Upper lobe of left lung (tissue), 4 donors: ENCODE results near the gene SPATA13.

ENCODE experiments used
- EP300 ChIP-seq, 4 donors: sonication (generic); formaldehyde crosslinking; IDR thresholded peaks; one replicate each; pipeline ENCODE4 v1.5.1; 2017; ENCODE audit warnings: antibody characterized with exemption in 4 of 4, control low read depth in 2 of 4
- POLR2A ChIP-seq, 4 donors: fragments of 450-650 bp; IDR thresholded peaks; one replicate each; pipeline ENCODE4 v1.5.1; 2016 to 2017; ENCODE audit warnings: antibody characterized with exemption in 4 of 4, mild to moderate bottlenecking in 2 of 4
- POLR2AphosphoS5 ChIP-seq, 2 donors: sonication (generic); formaldehyde crosslinking; IDR thresholded peaks; one replicate each; pipeline ENCODE4 v1.5.1; 2017; ENCODE audit warnings: antibody characterized with exemption in 2 of 2
- TF ChIP-seq, protein P1 (sequence below), 6 experiments: fragments of 450-650 bp in 4 of 6; fragments of 200-600 bp in 2 of 6; sonication (generic) in 2 of 6; IDR thresholded peaks; one replicate each; pipeline ENCODE4 v1.5.1; 2016 to 2019; ENCODE audit warnings: antibody characterized with exemption in 6 of 6

DNA sequence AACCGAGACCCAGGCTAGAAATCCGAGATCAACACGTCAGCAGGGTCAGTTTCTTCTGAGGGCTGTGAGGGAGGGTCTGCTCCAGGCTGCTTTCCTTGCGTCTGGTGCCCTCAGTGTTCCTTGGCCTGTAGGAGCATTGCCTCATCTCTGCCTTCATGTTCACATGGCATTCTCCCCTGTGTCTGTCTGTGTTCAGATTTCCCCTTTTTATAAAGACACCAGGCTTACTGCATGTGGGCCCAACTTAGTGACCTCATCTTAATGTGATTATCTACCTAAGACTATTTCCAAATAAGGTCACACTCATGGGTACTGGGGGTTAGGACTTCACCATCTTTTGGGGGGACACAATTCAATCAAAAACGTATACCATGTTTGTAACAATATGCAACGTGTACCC lies 91.6 kb downstream of the SPATA13 start:
- TF ChIP-seq, protein P1, sequence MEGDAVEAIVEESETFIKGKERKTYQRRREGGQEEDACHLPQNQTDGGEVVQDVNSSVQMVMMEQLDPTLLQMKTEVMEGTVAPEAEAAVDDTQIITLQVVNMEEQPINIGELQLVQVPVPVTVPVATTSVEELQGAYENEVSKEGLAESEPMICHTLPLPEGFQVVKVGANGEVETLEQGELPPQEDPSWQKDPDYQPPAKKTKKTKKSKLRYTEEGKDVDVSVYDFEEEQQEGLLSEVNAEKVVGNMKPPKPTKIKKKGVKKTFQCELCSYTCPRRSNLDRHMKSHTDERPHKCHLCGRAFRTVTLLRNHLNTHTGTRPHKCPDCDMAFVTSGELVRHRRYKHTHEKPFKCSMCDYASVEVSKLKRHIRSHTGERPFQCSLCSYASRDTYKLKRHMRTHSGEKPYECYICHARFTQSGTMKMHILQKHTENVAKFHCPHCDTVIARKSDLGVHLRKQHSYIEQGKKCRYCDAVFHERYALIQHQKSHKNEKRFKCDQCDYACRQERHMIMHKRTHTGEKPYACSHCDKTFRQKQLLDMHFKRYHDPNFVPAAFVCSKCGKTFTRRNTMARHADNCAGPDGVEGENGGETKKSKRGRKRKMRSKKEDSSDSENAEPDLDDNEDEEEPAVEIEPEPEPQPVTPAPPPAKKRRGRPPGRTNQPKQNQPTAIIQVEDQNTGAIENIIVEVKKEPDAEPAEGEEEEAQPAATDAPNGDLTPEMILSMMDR (IDR thresholded peaks at IDR 0.05): no peak
- TF ChIP-seq POLR2A (IDR thresholded peaks at IDR 0.05) (no peak), EP300 (IDR thresholded peaks at IDR 0.05) (no peak), POLR2AphosphoS5 (IDR thresholded peaks at IDR 0.05) (no peak)
